CD4-positive, alpha-beta T cell (primary cell): Measurements from ENCODE around the gene FARP1. TPM values are rescaled to one million over a fixed set of nuclear protein-coding genes. Genes with fewer than 3 reads are reported as not detected.

Experiments
- ATAC-seq: fragments of 200-7000 bp; cut with Tn5 transposase; one replicate; pipeline ENCODE4 v1.10.0; 2022; ENCODE audit warnings: mild to moderate bottlenecking; ENCODE audit not compliant: poor library complexity
- CTCF ChIA-PET: fragments of 350-600 bp; sonication (Branson Sonifier 250); formaldehyde crosslinking; loops from one replicate; lab custom pipeline; 2021; ENCODE audit warnings: antibody characterized with exemption, inconsistent platforms; lab: Charles Lee
- POLR2A ChIA-PET: fragments of 350-600 bp; sonication (Branson Sonifier 250); formaldehyde crosslinking; loops from one replicate; lab custom pipeline; 2021; ENCODE audit warnings: antibody characterized with exemption, inconsistent platforms; lab: Charles Lee
- DNase-seq, 14 experiments: peaks; one replicate each; pipeline ENCODE4 v3.0.0-alpha.2; 2013 to 2020; ENCODE audit warnings: mixed read lengths in 2 of 14
- H3K27ac ChIP-seq, 2 donors: one replicate each; pipeline versions ENCODE4 v1.5.1 to v1.7.0; 2013; ENCODE audit warnings: low read length in 2 of 2, low read depth in 1 of 2, mild to moderate bottlenecking in 1 of 2
- H3K27me3 ChIP-seq, 2 experiments: 1 replicate in 1 of 2; 2 replicates in 1 of 2; pipeline versions ENCODE4 v1.6.1 to v1.7.0; 2013; ENCODE audit warnings: low read length in 2 of 2, control low read depth in 1 of 2, mild to moderate bottlenecking in 1 of 2, moderate library complexity in 1 of 2; ENCODE audit not compliant: insufficient read depth in 2 of 2, control insufficient read depth in 1 of 2
- H3K36me3 ChIP-seq: one replicate; pipeline ENCODE4 v1.6.1; 2013; ENCODE audit warnings: low read length, control low read depth; ENCODE audit not compliant: insufficient read depth
- H3K4me1 ChIP-seq: one replicate; pipeline ENCODE4 v1.6.1; 2013; ENCODE audit warnings: low read length, control low read depth; ENCODE audit not compliant: insufficient read depth
- H3K4me3 ChIP-seq: one replicate; pipeline ENCODE4 v1.5.1; 2013; ENCODE audit warnings: mild to moderate bottlenecking, low read length, moderate library complexity
- H3K9me3 ChIP-seq, 2 experiments: 1 replicate in 1 of 2; 2 replicates in 1 of 2; pipeline versions ENCODE4 v1.6.1 to v1.7.0; 2013; ENCODE audit warnings: low read length in 2 of 2, mild to moderate bottlenecking in 2 of 2, control low read depth in 1 of 2, moderate library complexity in 1 of 2; ENCODE audit not compliant: control insufficient read depth in 1 of 2, insufficient read depth in 1 of 2
- H3K27ac Mint-ChIP-seq: one replicate; pipeline ENCODE4 v1.8.0; 2020; ENCODE audit warnings: mixed read lengths
- H3K27me3 Mint-ChIP-seq: one replicate; pipeline ENCODE4 v1.8.0; 2021; ENCODE audit warnings: mixed read lengths
- H3K36me3 Mint-ChIP-seq: one replicate; pipeline ENCODE4 v1.8.0; 2021; ENCODE audit warnings: low read depth, mixed read lengths
- H3K4me1 Mint-ChIP-seq: one replicate; pipeline ENCODE4 v1.8.0; 2021; ENCODE audit warnings: low read depth, mixed read lengths
- H3K4me3 Mint-ChIP-seq: one replicate; pipeline ENCODE4 v1.8.0; 2020; ENCODE audit warnings: mild to moderate bottlenecking, mixed read lengths
- H3K9me3 Mint-ChIP-seq: one replicate; pipeline ENCODE4 v1.8.0; 2020; ENCODE audit warnings: mixed read lengths
- intact Hi-C, 2 experiments: fragments of 100-400 bp; cut with DNase I in 1 of 2; cut with micrococcal nuclease in 1 of 2; formaldehyde crosslinking; loops; one replicate each; pipeline versions ENCODE4 v1.15.1 to v1.9.0; 2023 to 2025; cut with DNase I, micrococcal nuclease
- total RNA-seq, 174 experiments: library from RNA in 2 of 174; stranded (reverse) in 2 of 174; gene quantifications; one replicate each; pipeline ENCODE4 v1.2.3 and lab custom pipeline; 2021 to 2026
- TF ChIP-seq, protein P1 (sequence below): fragments of 200-600 bp; IDR thresholded peaks from one replicate; pipeline ENCODE4 v1.8.0; 2022; ENCODE audit warnings: antibody characterized with exemption, mild to moderate bottlenecking

FARP1 gene
- total RNA-seq, 2 experiments from 2014 or later, result 0.30 TPM; not detected in 1

DNA sequence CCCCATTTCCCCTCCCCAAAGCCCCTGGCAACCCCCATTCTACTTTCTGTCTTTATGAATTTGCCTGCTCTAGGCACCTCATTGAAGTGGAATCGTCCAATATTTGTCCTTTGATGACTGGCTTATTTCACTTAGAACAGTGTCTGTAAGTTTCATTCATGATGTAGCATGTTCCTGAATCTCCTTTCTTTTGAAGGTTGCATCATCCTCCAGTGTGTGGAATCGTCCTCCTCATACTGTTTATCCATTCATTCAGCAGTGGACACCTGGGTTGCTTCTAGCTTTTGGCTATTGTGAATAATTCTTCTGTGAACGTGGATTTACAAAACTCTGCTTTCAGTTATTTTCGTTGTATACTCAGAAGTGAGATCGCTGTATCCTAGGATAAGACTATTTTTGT lies 195.4 kb downstream of the FARP1 start:
- peaks cover 50% of the 10 kb centered on the region for H3K27me3 Mint-ChIP-seq
- intact Hi-C loops, result no loop called here
- no peak for ATAC-seq

GRCh38 chr13:98339684-98340425 lies 197.0 kb downstream of the FARP1 start:
- H3K27me3 Mint-ChIP-seq, result peaks cover 34% of the 10 kb centered on the region
- intact Hi-C loops, result loop anchor here in 1 of 2 experiments (10.0 kb wide), 1 partner anchor 335 kb away; no protein-coding TSS in a partner anchor
- no peaks in the 10 kb centered on the region for H3K4me1 Mint-ChIP-seq
- Histone ChIP-seq H3K27ac (no peak overlapping the region), H3K4me3 (no peak overlapping the region), H3K27me3 (peaks cover 6% of the 10 kb centered on the region in 2 experiments), H3K36me3 (no peaks in the 10 kb centered on the region), H3K4me1 (no peaks in the 10 kb centered on the region), H3K9me3 (no peaks in the 10 kb centered on the region)
- H3K36me3 Mint-ChIP-seq, result no peaks in the 10 kb centered on the region
- DNase-seq (no peak), ATAC-seq (no peak)
- ChIA-PET POLR2A (no interaction called here), CTCF (interaction anchor here (0.5 kb wide), 1 partner anchor 371 kb away, joined by 3 read pairs; no protein-coding TSS in a partner anchor)
- TF ChIP-seq, protein P1, sequence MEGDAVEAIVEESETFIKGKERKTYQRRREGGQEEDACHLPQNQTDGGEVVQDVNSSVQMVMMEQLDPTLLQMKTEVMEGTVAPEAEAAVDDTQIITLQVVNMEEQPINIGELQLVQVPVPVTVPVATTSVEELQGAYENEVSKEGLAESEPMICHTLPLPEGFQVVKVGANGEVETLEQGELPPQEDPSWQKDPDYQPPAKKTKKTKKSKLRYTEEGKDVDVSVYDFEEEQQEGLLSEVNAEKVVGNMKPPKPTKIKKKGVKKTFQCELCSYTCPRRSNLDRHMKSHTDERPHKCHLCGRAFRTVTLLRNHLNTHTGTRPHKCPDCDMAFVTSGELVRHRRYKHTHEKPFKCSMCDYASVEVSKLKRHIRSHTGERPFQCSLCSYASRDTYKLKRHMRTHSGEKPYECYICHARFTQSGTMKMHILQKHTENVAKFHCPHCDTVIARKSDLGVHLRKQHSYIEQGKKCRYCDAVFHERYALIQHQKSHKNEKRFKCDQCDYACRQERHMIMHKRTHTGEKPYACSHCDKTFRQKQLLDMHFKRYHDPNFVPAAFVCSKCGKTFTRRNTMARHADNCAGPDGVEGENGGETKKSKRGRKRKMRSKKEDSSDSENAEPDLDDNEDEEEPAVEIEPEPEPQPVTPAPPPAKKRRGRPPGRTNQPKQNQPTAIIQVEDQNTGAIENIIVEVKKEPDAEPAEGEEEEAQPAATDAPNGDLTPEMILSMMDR, result no peak
- no peaks in the 10 kb centered on the region for H3K9me3 Mint-ChIP-seq
- H3K27ac Mint-ChIP-seq, result no peak overlapping the region
- no peak overlapping the region for H3K4me3 Mint-ChIP-seq

More for the DNA sequence above, 195.4 kb downstream of the FARP1 start:
- H3K4me3 Mint-ChIP-seq, result no peak overlapping the region
- H3K9me3 ChIP-seq, result no peaks in the 10 kb centered on the region
- ChIA-PET CTCF (no interaction called here), POLR2A (no interaction called here)
- H3K36me3 Mint-ChIP-seq, result no peaks in the 10 kb centered on the region
- no peaks in the 10 kb centered on the region for H3K4me1 ChIP-seq
- no peak overlapping the region for H3K4me3 ChIP-seq
- DNase-seq, result no peak
- TF ChIP-seq, protein P1, result no peak
- no peak overlapping the region for H3K27ac Mint-ChIP-seq
- H3K36me3 ChIP-seq, result no peaks in the 10 kb centered on the region
- H3K27ac ChIP-seq, result no peak overlapping the region
- peaks cover 6 to 9% of the 10 kb centered on the region in 2 experiments for H3K27me3 ChIP-seq
- no peaks in the 10 kb centered on the region for H3K9me3 Mint-ChIP-seq
- no peaks in the 10 kb centered on the region for H3K4me1 Mint-ChIP-seq

GRCh38 chr13:98342953-98343352 lies 200.1 kb downstream of the FARP1 start:
- TF ChIP-seq, protein P1, result no peak
- intact Hi-C loops, result loop anchor here in 1 of 2 experiments (10.0 kb wide), 1 partner anchor 332 kb away; no protein-coding TSS in a partner anchor
- no peak for ATAC-seq
- no peak overlapping the region for H3K4me3 ChIP-seq
- CTCF ChIA-PET, result no interaction called here
- H3K27me3 Mint-ChIP-seq, result peaks cover 21% of the 10 kb centered on the region
- H3K27me3 ChIP-seq, result peaks cover 2 to 6% of the 10 kb centered on the region in 2 experiments
- H3K36me3 Mint-ChIP-seq, result no peaks in the 10 kb centered on the region
- H3K4me3 Mint-ChIP-seq, result no peak overlapping the region
- no peak overlapping the region for H3K27ac Mint-ChIP-seq
- POLR2A ChIA-PET, result interaction anchor here (0.5 kb wide), 1 partner anchor 23 kb away, joined by 3 read pairs; no protein-coding TSS in a partner anchor
- H3K4me1 ChIP-seq, result no peaks in the 10 kb centered on the region
- H3K9me3 Mint-ChIP-seq, result no peaks in the 10 kb centered on the region
- no peak for DNase-seq
- no peaks in the 10 kb centered on the region for H3K4me1 Mint-ChIP-seq
- no peak overlapping the region for H3K27ac ChIP-seq
- no peaks in the 10 kb centered on the region for H3K9me3 ChIP-seq
- no peaks in the 10 kb centered on the region for H3K36me3 ChIP-seq
